T-helper 1 cell treated with Interleukin-12 subunit alpha and Interleukin-12 subunit beta and Interleukin-4 antibody, amounts not matched to agents 30 μg/mL and 1 μg/mL, for 36 hours (primary cell): Measurements from ENCODE around the gene UBE2G2.

Source experiments
- H3K27ac Mint-ChIP-seq: one replicate; pipeline ENCODE4 v1.8.0; 2021; ENCODE audit warnings: mild to moderate bottlenecking, mixed read lengths
- H3K27me3 Mint-ChIP-seq: one replicate; pipeline ENCODE4 v1.8.0; 2021; ENCODE audit warnings: low read depth, mixed read lengths
- H3K36me3 Mint-ChIP-seq: one replicate; pipeline ENCODE4 v1.8.0; 2021; ENCODE audit warnings: low read depth, mixed read lengths
- H3K4me1 Mint-ChIP-seq: one replicate; pipeline ENCODE4 v1.8.0; 2021; ENCODE audit warnings: low read depth, mixed read lengths
- H3K4me3 Mint-ChIP-seq: one replicate; pipeline ENCODE4 v1.8.0; 2021; ENCODE audit warnings: mild to moderate bottlenecking, moderate library complexity, mixed read lengths
- H3K9me3 Mint-ChIP-seq: one replicate; pipeline ENCODE4 v1.8.0; 2021; ENCODE audit warnings: mixed read lengths

The UBE2G2 gene

DNA sequence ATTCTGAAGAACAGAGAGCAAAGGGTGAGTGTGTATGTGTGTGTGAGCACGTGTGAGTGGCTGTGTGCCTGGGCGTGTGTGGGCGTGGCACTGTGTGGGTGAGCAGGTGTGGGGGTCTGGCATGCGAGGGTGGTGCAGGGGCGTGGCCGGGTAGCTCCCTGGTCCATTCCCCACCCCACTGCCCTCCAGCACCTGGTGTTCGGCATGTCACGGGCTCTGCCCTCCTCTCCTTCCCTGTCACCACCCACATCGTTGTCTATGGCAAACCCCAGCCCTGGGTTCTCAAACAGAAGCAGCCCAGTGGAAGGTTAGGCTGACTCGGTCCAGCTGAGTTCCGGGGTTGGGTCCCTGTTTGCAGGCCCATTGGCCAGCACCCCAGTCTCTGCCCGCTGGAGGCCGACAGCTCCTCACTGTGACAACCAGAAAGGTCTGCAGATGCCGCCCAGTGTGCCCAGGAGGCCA, 39.8 kb downstream of the UBE2G2 start:
- Mint-ChIP-seq H3K27ac (no peak overlapping the region), H3K27me3 (no peaks in the 10 kb centered on the region), H3K36me3 (no peaks in the 10 kb centered on the region), H3K4me3 (no peak overlapping the region), H3K4me1 (peaks cover 11% of the 10 kb centered on the region), H3K9me3 (no peaks in the 10 kb centered on the region)

GRCh38 chr21:44761011-44761729, 40.5 kb downstream of the UBE2G2 start:
- Mint-ChIP-seq H3K27me3 (no peaks in the 10 kb centered on the region), H3K4me1 (peaks cover 11% of the 10 kb centered on the region), H3K4me3 (no peak overlapping the region), H3K27ac (no peak overlapping the region), H3K9me3 (no peaks in the 10 kb centered on the region), H3K36me3 (no peaks in the 10 kb centered on the region)

GRCh38 chr21:44760376-44760775, 41.2 kb downstream of the UBE2G2 start:
- peaks cover 5% of the 10 kb centered on the region for H3K4me1 Mint-ChIP-seq
- H3K27ac Mint-ChIP-seq, result no peak overlapping the region
- H3K9me3 Mint-ChIP-seq, result no peaks in the 10 kb centered on the region
- no peaks in the 10 kb centered on the region for H3K27me3 Mint-ChIP-seq
- H3K36me3 Mint-ChIP-seq, result no peaks in the 10 kb centered on the region
- no peak overlapping the region for H3K4me3 Mint-ChIP-seq

DNA sequence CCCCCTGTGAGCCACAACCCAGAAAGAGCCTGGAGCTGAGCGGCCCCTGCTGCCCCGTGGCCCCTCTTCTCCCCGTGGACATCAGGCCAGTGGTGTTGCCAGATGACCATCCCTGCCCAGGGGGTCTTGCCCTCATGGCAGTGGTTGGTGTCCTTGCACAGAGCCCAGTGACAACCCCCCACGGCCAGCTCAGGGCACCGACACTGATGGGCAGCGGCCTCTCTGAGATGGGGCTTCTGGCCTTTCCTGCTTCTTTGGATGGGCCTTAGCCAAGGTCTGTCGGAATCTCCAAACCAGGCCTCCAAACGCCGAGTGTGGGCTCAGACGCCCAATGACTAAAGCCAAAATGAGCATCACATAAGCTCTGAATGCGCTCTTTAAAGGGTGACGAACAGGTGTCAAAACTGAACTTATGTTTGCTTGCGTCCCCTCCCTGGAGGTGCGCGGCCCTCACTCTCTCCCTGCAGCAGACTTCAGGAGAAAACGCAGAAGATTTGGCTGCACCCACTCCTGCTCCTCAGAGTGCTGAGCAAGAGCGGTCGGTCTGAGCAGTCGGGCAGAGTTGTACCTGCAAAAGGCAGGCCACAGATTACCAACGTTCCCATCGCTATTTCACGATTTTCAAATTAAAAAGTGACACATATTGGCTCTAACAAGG, 41.9 kb downstream of the UBE2G2 start:
- no peak overlapping the region for H3K4me3 Mint-ChIP-seq
- H3K27me3 Mint-ChIP-seq, result no peaks in the 10 kb centered on the region
- H3K36me3 Mint-ChIP-seq, result no peaks in the 10 kb centered on the region
- H3K27ac Mint-ChIP-seq, result no peak overlapping the region
- no peaks in the 10 kb centered on the region for H3K9me3 Mint-ChIP-seq
- H3K4me1 Mint-ChIP-seq, result no peaks in the 10 kb centered on the region

DNA sequence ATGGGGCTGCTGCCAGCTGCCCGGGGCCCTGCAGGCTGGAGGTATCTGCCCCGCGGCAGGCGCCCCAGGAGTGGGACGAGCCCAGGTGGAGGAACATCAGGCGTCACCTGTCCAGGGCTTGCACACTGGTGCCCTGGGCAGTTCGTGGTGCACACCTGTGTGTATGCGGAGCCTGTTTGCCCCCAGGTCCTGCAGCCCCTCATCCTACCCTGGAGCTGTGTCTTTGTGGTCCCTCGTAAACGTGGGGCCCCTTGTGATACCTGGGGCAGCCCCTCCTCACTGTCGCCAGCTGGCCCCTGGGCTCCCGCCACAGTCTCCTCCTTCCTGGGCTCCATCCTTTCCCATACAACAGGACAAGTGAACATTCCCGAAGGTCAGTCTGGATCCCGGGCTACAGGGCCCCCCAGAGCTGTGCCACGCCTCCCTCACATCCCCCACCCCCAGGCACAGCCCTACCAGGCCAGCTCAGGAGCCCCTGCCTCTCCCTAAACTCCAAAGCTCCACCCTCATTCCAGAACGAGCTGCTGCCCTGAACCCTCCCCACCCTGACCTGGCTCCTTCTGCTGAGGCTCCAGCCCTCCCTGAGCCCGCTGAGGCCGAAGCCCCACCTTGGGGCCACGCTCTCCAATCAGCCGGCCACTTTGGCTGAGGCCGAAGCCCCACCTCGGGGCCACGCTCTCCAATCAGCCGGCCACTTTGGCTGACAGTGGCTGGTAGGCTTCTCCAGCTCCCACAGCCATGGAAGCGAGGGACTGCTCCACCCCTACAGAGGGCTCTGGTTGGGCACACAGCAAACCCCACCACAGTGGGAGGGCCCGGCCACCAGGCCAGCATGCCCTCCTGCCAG, 42.6 kb downstream of the UBE2G2 start:
- H3K36me3 Mint-ChIP-seq, result no peaks in the 10 kb centered on the region
- H3K4me1 Mint-ChIP-seq, result no peaks in the 10 kb centered on the region
- no peaks in the 10 kb centered on the region for H3K27me3 Mint-ChIP-seq
- no peak overlapping the region for H3K27ac Mint-ChIP-seq
- no peaks in the 10 kb centered on the region for H3K9me3 Mint-ChIP-seq
- H3K4me3 Mint-ChIP-seq, result no peak overlapping the region

GRCh38 chr21:44758141-44758561, 43.5 kb downstream of the UBE2G2 start:
- Mint-ChIP-seq H3K27ac (no peak overlapping the region), H3K9me3 (no peaks in the 10 kb centered on the region), H3K36me3 (no peaks in the 10 kb centered on the region), H3K4me3 (no peak overlapping the region), H3K4me1 (no peaks in the 10 kb centered on the region), H3K27me3 (no peaks in the 10 kb centered on the region)

DNA sequence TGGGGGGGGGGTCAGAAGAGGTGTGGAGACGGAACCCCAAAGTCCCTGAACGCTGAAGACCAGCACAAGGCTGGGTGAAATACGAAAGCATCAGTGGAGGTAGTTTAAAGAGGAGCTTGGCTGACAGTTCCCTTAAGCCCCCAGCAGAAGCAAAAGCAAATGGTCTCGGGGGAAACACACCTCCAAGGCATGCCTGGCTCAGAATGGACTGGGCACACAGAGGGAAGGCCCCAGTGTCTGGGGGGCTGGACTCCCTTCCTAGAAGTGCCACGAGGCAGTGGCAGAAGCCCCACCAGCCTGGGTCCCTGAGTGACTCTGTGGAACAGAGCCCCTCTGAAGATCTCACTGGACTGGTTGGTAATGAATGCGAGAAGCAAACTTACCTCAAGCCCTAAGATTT, 43.9 kb downstream of the UBE2G2 start:
- H3K4me3 Mint-ChIP-seq, result no peak overlapping the region
- H3K4me1 Mint-ChIP-seq, result no peaks in the 10 kb centered on the region
- H3K9me3 Mint-ChIP-seq, result no peaks in the 10 kb centered on the region
- no peaks in the 10 kb centered on the region for H3K36me3 Mint-ChIP-seq
- no peak overlapping the region for H3K27ac Mint-ChIP-seq
- H3K27me3 Mint-ChIP-seq, result no peaks in the 10 kb centered on the region

GRCh38 chr21:44756423-44757185, 45.0 kb downstream of the UBE2G2 start:
- no peaks in the 10 kb centered on the region for H3K36me3 Mint-ChIP-seq
- no peaks in the 10 kb centered on the region for H3K4me1 Mint-ChIP-seq
- no peak overlapping the region for H3K4me3 Mint-ChIP-seq
- no peaks in the 10 kb centered on the region for H3K9me3 Mint-ChIP-seq
- H3K27ac Mint-ChIP-seq, result no peak overlapping the region
- H3K27me3 Mint-ChIP-seq, result no peaks in the 10 kb centered on the region

DNA sequence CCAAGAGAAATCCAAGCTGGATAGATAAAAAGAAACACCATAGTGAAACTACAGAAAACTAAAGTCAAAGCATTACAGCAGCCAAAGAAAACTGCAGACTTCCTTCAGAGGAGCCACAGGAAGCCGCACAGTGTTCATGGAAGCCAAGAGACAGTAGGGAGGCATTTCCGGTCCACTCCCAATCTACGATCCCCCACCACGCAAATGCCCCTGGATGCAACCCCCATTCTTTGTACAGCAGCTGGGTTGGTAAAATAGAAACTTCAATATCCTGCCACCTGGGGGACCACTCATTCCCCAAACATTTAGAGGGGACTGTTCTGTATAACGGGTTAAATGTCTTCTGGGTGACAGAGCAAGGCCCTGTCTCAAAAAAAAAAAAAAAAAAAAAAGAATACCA, 46.4 kb downstream of the UBE2G2 start:
- no peak overlapping the region for H3K27ac Mint-ChIP-seq
- no peaks in the 10 kb centered on the region for H3K4me1 Mint-ChIP-seq
- no peaks in the 10 kb centered on the region for H3K36me3 Mint-ChIP-seq
- no peaks in the 10 kb centered on the region for H3K9me3 Mint-ChIP-seq
- no peak overlapping the region for H3K4me3 Mint-ChIP-seq
- H3K27me3 Mint-ChIP-seq, result no peaks in the 10 kb centered on the region

- no peak overlapping the region for H3K27ac Mint-ChIP-seq
- H3K36me3 Mint-ChIP-seq, result no peaks in the 10 kb centered on the region
- H3K9me3 Mint-ChIP-seq, result no peaks in the 10 kb centered on the region
- no peak overlapping the region for H3K4me3 Mint-ChIP-seq
- H3K4me1 Mint-ChIP-seq, result no peaks in the 10 kb centered on the region
- peaks cover 4% of the 10 kb centered on the region for H3K27me3 Mint-ChIP-seq
Observed at GRCh38 chr21:44753357-44753756, 48.3 kb downstream of the UBE2G2 start.

- H3K27ac Mint-ChIP-seq, result no peak overlapping the region
- no peaks in the 10 kb centered on the region for H3K4me1 Mint-ChIP-seq
- peaks cover 4% of the 10 kb centered on the region for H3K27me3 Mint-ChIP-seq
- no peaks in the 10 kb centered on the region for H3K9me3 Mint-ChIP-seq
- H3K36me3 Mint-ChIP-seq, result no peaks in the 10 kb centered on the region
- no peak overlapping the region for H3K4me3 Mint-ChIP-seq
Observed at GRCh38 chr21:44752671-44753235, 48.9 kb downstream of the UBE2G2 start.

DNA sequence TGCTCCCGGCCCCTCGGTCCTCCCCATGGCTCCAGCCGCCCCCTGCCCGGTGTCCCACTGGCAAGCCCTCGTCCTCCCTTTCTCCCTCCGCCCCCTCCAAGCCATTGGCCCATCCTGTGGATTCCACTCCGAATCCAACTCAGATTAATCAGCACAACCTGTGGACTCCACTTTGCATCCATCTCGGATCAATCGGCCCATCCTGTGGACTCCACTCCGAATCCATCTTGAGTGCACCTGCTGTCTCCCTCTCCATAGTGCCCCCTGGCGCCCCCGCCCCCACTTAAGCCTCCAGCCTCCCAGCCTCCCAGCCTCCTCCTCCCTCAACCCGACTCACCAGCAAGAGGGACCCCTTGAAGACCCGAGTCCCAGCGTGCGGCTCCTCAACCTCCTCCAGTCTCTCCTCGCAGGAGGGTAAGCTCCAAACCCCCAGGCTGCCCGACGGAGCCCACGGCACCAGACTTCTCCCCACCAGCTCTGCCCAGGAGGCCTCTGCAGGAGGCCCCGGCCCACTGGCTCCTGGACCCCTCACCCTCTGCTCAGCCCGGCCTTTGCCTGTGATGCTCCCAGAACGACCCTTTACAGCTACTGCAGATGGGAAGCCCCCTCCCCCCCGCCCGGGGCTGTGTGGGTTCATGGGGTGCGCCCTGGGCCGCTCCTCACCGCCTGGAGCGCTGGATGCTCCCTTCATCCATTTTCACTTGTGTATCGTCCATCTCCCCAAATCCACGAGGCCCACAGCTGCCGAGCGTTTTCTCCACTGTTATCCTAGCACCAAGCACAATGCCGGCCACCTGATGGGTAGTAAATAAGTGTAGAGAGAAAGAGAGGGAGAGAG, 49.6 kb downstream of the UBE2G2 start:
- no peak overlapping the region for H3K27ac Mint-ChIP-seq
- H3K9me3 Mint-ChIP-seq, result no peaks in the 10 kb centered on the region
- peaks cover 8% of the 10 kb centered on the region for H3K27me3 Mint-ChIP-seq
- H3K4me3 Mint-ChIP-seq, result no peak overlapping the region
- no peaks in the 10 kb centered on the region for H3K4me1 Mint-ChIP-seq
- no peaks in the 10 kb centered on the region for H3K36me3 Mint-ChIP-seq

GRCh38 chr21:44751186-44751798, 50.3 kb downstream of the UBE2G2 start:
- Mint-ChIP-seq H3K4me1 (no peaks in the 10 kb centered on the region), H3K27me3 (peaks cover 8% of the 10 kb centered on the region), H3K4me3 (no peak overlapping the region), H3K27ac (no peak overlapping the region), H3K9me3 (no peaks in the 10 kb centered on the region), H3K36me3 (no peaks in the 10 kb centered on the region)
